ENCODE data around the gene ZNF202.
A peak's percentile ranks its signal among the peaks of the same experiment; 100 is the strongest.
"Not testable (repeated sequence)": the region's sequence is repeated elsewhere in the genome, so short reads cannot be mapped to it uniquely, and the experiment has no call there.

The ZNF202 gene

GRCh38 chr11:123741159-123742030 is at the start of gene ZNF202:
Gene ZNF202 (minus strand): TSS chr11:123741660. CDS start chr11:123730888, 10,772 bp downstream.
- peak; percentile 95 for DNase-seq

GRCh38 chr11:123783536-123783935 is 42.1 kb upstream of the ZNF202 start:
- no peak for DNase-seq

DNA sequence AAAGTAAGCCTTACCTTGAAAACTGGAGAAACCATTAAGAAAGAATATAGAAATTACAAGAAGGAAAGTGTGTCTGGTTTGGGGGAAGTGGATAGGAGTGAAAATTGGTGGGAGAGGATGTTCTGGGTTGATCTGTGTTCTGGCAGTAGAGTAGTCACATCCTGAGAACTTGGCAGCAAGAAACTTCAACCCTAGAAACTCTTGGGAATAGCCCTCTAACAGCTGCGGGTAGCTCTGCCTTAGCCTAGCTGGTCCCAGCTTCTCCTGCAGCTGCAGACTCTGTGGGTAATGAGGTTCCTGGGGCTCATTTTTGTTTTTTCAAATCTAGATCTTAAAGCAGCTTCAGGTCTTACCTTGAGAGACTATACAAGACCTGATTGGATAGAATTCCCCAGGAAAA is 37.1 kb upstream of the ZNF202 start:
- no peak for DNase-seq

- DNase-seq, result no peak
Observed at GRCh38 chr11:123775715-123776549, 34.5 kb upstream of the ZNF202 start.

GRCh38 chr11:123775289-123775688 is 33.8 kb upstream of the ZNF202 start:
- no peak for DNase-seq

GRCh38 chr11:123773959-123774358 is 32.5 kb upstream of the ZNF202 start:
- no peak for DNase-seq

DNA sequence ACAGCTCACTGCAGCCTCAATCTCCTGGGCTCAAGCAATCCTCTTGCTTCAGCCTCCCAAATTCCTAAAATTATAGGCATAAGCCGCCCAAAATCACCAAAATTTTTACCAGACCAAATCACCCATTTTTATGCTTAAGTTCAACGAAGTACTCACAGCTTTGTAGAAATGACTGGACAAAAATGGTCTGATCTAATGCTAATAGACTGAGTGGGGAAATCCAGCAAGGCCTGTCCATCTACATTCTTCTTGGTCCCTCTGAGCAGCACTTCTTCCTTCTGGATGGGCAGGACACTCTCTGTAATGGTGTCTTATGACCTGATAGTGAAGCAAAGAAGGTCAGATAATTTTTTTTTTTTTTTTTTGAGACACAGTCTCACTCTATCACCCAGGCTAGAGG is 31.6 kb upstream of the ZNF202 start:
- no peak for DNase-seq

GRCh38 chr11:123771664-123772063 is 30.2 kb upstream of the ZNF202 start:
- no peak for DNase-seq

DNA sequence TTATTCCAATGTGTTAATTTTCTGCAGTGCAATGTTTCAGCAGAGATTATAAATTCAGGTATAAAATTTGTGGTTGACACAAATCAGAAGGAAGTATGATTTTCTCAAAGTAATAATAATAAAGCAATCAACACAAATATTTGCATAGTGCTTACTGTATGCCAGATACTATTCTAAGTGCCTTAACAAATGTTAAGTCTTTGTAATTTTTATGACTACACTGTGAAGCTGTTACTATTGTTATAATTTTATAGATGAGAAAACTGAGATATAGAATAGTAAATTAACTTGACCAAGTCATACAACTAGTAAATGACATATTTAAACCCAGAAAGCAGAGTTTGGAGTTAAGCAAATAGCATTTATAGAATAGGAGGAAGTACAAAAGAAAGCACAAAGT is 29.3 kb upstream of the ZNF202 start:
- DNase-seq, result no peak

DNA sequence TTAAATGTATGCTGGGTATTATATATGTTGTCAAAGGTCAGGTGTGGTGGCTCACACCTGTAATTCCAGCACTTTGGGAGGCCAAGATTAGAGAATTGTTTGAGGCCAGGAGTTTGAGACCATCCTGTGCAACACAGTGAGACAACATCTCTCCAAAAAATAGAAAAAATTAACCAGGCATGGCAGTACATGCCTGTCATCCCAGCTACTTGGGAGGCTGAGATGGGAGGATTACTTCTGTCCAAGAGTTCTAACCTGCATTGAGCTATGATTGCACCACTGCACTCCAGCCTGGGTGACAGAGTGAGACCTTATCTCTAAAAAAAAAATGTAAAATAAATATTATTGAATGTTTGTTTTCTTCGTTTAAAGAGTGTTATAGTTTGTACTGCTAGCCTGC is 24.1 kb upstream of the ZNF202 start:
- no peak for DNase-seq

- DNase-seq, result no peak
Observed at GRCh38 chr11:123762422-123762821, 21.0 kb upstream of the ZNF202 start.

DNA sequence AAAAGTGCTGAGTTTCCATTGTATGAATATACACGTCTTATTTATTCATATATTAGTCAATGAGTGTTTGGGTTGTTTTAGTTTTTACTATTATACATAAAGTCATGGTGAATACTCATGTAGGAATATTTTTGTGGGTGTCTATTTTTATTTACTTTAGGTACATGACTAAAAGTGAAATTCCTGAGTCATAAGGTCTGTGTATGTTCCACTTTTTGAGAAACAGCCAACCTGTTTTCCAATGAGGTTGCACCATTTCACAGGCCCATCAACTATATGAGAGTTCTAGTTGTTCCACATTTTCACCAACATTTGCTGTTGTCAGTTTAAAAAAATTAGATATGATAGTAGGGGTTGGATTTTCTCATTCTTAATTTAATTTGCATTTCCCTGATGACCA is 19.4 kb upstream of the ZNF202 start:
- no peak for DNase-seq

GRCh38 chr11:123757976-123758375 is 16.5 kb upstream of the ZNF202 start:
- DNase-seq, result no peak

DNA sequence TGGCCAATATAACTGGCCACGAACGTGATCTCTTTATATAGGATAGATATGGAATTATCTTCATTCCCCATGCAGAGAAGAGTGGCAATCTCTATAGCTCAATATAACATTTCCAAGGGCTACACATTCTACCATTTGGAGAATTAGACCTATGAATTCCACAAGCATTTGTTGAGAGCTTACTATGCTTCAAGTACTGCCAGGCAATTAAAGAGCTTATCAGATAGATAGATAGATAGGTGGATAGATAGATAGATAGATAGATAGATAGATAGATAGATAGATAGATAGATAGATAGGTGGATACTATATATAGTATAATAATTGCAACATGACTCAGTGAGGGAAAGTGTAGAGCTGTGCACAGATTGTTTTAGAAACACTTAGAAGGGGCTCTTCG is 14.4 kb upstream of the ZNF202 start:
- DNase-seq, result no peak

GRCh38 chr11:123755344-123755743 is 13.9 kb upstream of the ZNF202 start:
- no peak for DNase-seq

- no peak for DNase-seq
Observed at GRCh38 chr11:123754101-123754568, 12.7 kb upstream of the ZNF202 start, which contains the start of gene OR6X1. Gene OR6X1 (minus strand): TSS chr11:123754518. CDS start chr11:123754518, 0 bp downstream.

- DNase-seq, result no peak
Observed at GRCh38 chr11:123753110-123753509, 11.7 kb upstream of the ZNF202 start.

DNA sequence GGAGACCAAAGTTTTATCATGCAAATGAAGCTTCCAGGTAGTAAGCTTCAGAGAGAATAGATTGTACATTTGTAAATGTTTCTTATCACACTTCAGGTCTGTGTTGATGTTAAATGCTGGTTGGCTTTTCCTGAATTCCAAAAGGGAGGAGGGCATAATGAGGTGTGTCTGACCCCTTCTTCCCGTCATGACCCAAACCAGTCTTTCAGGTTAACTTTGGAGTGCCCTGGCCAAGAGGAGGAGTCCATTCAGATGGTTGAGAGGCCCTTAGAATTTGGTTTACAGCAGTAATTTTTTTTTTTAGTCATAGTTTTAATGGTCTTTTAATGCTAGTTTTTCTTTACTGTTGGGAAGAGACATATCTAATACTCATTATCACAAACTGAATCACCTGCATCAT is 10.3 kb upstream of the ZNF202 start:
- DNase-seq, result no peak

DNA sequence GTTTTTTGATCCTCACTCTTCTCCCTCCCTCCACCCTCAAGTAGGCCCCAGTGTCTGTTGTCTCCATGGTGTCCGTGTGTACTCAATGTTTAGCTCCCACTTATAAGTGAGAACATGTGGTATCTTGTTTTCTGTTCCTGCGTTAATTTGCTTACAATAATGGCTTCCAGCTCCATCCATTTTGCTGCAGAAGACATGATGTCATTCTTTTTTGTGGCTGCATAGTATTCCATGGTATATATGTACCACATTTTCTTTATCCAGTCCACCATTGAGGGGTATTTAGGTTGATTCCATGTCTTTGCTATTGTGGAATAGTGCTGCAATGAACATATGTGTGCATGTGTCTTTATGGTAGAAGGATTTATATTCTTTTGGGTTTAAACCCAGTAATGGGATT is 6.9 kb upstream of the ZNF202 start:
- DNase-seq, result not testable (repeated sequence)

DNA sequence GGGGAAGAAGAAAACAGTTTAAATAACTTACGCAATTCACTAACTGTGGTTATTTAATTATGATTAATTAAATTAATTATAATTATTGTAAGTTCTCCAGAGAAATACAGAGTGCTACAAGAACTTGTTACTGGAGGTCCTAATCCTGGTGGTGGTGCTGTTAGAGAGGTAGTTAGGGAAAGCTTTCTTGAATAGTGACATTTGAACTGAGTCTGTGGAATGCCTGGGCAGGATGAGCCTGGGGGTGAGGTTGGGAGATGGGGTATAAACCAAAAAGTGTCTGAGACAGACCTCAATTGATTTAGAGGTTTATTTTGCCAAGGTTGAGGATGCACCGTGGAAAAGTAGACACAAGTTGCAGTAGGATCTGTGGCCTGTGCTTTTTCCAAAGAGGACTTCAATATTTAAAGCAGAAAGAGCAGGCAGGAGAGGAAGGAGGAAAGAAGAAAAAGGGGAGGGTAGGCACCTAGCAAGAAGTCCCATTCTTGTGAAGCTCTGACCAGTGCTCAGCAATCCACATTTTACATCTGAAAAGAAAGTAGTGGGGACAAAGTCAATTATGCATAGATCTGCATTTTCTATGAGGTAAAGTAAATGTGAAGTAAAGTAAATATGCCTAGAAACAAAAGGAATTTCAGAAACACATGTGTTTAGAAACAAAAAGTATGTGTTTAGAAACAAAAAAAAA is 4.4 kb upstream of the ZNF202 start:
- no peak for DNase-seq

- DNase-seq, result no peak
Observed at GRCh38 chr11:123742724-123743120, 1.3 kb upstream of the ZNF202 start.

- no peak for DNase-seq
Observed at GRCh38 chr11:123742031-123742723, 717 bp upstream of the ZNF202 start.

DNA sequence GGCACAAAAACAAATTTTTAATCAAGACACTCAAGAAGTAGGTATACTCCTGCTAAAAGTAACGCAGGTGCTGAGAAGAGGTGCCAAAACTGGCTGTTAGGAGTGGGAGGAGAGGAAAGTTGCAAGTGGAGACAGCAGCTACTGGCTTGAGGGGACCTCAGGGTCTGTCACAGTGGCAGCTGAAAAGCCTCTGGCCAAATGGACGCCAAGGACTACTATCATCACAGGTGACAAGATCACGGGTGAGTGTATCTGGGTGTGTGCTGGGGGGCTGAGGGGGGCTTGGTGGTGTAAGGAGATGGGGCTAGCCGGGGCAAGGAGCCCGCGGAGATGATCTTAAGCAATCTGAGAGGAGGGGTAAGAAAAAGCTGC is 687 bp downstream of the ZNF202 start:
- no peak for DNase-seq

Measured in NCI-H1092 treated with DMSO at 0.1 percent for 48 hours (cell line).